NB4 (cell line): ENCODE data around the gene NYAP2.

Source experiments
- DNase-seq: peaks from one replicate; pipeline ENCODE4 v3.0.0; 2010; ENCODE audit warnings: low read depth
- H3K4me3 ChIP-seq: one replicate; pipeline ENCODE4 v1.5.1; 2011; ENCODE audit warnings: mild to moderate bottlenecking, low read depth, low read length, moderate library complexity
- MYC ChIP-seq: IDR thresholded peaks from 2 replicates; pipeline ENCODE4 v1.6.1; 2011; ENCODE audit warnings: low read depth, low read length
- POLR2A ChIP-seq: IDR thresholded peaks from 2 replicates; pipeline ENCODE4 v1.6.1; 2011; ENCODE audit warnings: mild to moderate bottlenecking; ENCODE audit not compliant: insufficient read length; ENCODE audit errors: extremely low read depth
- TF ChIP-seq, protein P1 (sequence below): IDR thresholded peaks from 2 replicates; pipeline ENCODE4 v1.6.1; 2011; ENCODE audit warnings: low read depth, low read length
- TF ChIP-seq, protein P2 (sequence below): IDR thresholded peaks from one replicate; pipeline ENCODE4 v1.5.1; 2012; ENCODE audit warnings: low read depth, low read length

The NYAP2 gene

DNA sequence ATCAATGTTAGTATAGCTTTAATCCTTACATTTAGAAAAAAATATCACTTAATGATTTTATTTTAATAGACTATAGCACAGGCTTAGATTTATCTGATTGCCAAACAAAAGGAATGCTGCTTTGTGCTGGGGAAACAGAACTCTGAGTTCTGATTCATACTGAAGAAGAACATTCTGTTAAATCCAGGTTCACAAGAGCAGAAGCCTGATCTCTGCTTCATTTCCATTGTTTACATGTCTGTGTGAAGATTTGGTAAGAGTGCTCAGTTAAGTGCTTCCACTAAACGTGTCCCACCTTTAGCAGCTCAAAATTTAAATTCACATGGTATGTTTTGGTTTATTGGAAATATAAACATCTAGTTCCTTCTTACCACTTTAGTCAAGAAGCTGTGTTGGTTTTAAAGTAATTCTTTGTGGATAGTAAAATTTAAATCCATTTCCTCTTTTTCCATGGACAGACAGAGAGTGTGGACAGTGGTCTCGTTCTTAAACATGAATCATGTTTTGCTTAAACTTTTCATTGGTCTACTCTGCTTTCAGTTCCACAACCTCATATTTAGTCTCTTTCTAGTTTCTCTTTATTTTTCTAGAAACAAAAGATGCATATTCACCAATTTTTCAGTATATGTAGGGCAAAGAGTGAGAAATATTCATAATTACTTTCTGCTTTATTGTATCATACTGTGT is 59.1 kb downstream of the NYAP2 start:
- peak; percentile 11 for DNase-seq
- TF ChIP-seq, protein P1, sequence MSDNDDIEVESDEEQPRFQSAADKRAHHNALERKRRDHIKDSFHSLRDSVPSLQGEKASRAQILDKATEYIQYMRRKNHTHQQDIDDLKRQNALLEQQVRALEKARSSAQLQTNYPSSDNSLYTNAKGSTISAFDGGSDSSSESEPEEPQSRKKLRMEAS, result no peak
- no peak for TF ChIP-seq POLR2A
- TF ChIP-seq, protein P2, sequence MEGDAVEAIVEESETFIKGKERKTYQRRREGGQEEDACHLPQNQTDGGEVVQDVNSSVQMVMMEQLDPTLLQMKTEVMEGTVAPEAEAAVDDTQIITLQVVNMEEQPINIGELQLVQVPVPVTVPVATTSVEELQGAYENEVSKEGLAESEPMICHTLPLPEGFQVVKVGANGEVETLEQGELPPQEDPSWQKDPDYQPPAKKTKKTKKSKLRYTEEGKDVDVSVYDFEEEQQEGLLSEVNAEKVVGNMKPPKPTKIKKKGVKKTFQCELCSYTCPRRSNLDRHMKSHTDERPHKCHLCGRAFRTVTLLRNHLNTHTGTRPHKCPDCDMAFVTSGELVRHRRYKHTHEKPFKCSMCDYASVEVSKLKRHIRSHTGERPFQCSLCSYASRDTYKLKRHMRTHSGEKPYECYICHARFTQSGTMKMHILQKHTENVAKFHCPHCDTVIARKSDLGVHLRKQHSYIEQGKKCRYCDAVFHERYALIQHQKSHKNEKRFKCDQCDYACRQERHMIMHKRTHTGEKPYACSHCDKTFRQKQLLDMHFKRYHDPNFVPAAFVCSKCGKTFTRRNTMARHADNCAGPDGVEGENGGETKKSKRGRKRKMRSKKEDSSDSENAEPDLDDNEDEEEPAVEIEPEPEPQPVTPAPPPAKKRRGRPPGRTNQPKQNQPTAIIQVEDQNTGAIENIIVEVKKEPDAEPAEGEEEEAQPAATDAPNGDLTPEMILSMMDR, result no peak
- TF ChIP-seq MYC, result no peak
- H3K4me3 ChIP-seq, result no peak overlapping the region

DNA sequence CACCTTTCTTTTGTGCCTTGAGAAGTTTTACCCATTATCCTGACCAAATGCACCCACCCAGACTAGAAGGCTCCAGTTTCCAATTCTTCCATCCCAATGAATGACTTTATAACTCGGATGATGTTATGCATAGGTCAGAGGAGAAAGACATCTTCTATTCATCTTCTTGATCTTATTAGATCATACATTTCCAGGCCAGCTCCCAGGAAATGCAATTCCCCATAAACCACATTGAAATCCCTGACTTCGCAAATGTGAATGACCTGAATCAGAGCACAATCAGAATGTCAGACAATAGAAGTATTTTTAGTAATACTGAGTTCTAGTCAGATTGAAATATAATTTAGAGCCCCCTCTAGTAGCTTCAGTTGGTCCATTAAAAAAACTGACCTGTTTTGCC is 62.9 kb downstream of the NYAP2 start:
- TF ChIP-seq POLR2A (no peak), MYC (no peak)
- TF ChIP-seq, protein P1, result no peak
- TF ChIP-seq, protein P2, result no peak
- H3K4me3 ChIP-seq, result no peak overlapping the region
- no peak for DNase-seq

DNA sequence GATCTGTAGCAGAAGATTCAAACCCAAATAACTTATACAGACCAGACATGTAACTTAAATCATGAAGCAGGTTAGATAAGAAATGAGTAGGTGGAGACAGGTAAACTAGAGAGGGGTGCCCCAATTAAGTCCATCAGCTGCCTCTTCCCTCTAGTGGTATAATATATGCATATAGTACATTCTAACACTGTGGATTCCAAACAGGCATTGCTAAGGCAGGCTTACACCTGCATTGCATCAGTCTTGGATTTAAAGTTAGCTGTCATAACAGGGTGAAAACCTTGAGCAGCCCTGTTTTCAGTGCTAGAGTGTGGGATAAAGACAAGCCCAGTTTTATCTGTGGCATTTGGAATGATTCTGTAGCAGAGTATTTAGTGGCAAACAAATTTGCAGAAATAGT is 63.4 kb downstream of the NYAP2 start:
- H3K4me3 ChIP-seq, result no peak overlapping the region
- TF ChIP-seq POLR2A (no peak), MYC (no peak)
- TF ChIP-seq, protein P1, result no peak
- TF ChIP-seq, protein P2, result no peak
- DNase-seq, result no peak

DNA sequence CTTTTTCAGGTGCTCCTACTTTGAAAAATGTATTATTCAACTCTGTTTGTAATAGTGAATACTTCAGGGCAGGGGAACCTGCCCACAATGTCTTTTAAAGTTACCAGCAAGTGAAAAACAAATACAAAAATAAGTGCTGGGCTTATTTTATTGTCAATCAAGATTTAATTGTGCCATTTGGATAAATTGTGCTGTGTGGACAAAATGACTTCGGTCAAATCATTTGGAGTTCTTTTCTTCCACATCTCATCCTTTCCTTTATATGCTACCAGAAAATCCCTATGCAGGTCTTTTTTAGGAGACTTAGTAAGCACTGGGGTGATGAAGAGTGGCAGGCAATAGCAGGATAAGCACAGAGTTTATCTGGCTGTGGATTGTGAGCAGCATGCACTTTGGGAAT is 63.9 kb downstream of the NYAP2 start:
- no peak for DNase-seq
- no peak overlapping the region for H3K4me3 ChIP-seq
- TF ChIP-seq POLR2A (no peak), MYC (no peak)
- TF ChIP-seq, protein P2, result no peak
- TF ChIP-seq, protein P1, result no peak

DNA sequence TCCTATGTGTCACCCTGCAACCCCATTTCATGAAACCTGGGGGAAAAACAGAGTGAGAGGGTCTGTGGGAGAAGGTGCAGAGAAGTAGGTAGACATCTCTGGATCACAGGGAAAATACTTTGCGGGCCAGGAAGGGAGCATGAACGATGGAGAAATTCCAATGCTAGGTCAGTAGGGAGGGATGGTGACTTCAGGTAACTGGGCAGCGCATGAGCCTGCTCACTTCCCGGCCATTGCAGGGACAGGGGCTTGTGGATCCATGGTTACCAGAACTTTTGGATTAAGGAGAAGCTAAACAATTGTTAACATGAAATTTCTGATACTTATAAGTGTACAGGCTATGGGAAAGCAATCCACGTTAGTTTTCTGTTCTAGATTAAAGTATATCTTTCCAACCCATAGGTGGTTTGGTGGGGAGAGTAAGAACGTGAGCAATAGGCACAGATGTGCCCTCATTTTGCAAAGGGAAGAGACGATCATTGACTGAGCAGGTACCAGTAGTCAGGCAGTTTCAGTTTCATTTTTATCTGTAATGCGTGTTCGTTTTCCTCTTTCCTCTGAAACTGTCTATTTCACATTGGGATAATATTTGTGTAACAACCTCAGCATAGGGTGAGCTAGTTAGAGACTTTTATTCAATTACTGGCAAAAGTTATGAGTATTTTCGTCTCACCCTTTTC is 65.0 kb downstream of the NYAP2 start:
- H3K4me3 ChIP-seq, result peak overlapping the region; percentile 2
- no peak for DNase-seq
- no peak for TF ChIP-seq MYC
- TF ChIP-seq, protein P1, result no peak
- no peak for TF ChIP-seq POLR2A
- TF ChIP-seq, protein P2, result no peak
